GDM1 (cell line): ENCODE results near the gene ACADVL.

Experiments
- DNase-seq: peaks from one replicate; lab custom pipeline; 2025; lab: John Stamatoyannopoulos, UW

The ACADVL gene

DNA sequence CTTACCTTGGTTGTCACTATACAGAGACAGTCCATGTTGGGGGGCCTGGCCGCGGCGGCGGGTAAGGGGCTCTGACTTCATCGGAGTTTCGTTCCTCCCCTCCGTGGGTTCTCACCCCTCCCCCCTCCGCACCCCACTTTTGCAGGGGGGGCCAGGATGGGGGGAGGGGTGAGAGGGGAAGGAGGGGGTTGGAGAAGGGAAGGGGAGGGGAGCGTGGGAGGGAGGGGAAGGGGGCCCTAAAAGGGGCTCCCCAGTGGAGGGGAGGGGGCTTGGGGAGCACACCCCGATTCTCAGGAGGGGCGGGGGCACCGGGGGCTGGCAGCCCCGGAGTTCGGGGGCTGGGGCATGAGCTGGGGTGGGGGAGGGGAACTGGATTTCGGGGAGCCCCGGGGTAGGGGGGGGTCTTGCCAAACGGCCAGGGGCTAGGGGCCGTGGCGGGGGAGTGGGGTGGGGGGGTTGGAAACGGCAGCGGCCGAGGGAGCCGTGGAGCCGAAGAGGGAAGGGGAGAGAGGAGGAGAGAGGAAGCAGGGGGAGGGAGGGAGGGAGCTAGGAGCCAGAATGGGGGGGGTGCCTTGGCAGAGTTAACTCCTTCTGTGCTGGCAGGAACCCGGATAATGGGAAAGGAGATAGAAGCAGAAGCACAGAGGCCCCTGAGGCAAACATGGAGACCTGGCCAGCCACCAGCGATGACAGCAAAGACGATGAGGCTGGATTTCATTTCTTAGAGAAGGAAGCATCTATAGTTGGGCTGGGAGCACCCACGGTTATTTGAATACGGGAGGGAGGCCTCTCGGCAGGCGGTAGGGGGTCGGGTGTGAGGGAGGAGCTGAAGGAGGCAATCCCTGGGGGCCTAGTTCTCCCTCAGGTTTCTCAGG lies 2.4 kb upstream of the ACADVL start:
- peak; percentile 69 for DNase-seq

DNA sequence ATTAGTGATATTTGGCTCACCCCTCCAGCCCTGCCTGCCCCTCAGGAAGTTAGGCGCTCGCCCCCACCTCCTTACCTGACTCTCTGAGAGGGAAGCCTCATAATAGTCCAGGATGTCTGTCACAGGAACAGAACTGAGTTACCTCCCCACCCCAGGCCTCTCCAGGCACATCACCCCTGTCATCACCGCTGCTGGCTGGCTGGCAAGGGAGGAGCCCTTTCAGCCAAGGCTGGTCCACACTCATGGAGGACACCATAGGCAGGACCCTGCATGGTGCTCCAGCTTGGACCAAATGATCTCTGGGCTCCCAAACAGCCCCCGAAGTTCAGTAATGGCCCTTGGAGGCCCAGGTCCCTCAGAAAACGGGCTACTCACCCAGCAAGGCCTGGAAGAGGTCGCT lies 1.6 kb upstream of the ACADVL start:
- DNase-seq: no peak

DNA sequence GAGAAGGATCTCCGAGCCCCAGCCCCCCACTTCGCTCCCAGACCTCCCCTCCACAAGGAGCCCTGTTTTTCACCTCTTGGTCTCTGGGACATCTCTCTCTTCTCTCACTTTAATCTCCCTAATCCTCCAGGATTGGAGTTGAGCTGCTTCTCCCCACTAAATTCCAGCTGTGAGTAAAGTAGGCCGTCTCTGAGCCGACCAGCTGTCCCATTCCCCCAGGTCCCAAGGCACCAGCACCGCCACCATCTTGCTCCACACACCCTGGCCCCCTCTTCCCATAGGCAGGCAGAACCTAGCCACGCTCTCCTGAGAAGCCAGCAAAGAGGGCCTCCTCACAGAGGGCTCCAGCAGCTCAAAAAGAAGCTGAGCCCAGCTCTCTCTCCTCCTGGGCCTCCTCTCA lies 980 bp upstream of the ACADVL start:
- DNase-seq: no peak

DNA sequence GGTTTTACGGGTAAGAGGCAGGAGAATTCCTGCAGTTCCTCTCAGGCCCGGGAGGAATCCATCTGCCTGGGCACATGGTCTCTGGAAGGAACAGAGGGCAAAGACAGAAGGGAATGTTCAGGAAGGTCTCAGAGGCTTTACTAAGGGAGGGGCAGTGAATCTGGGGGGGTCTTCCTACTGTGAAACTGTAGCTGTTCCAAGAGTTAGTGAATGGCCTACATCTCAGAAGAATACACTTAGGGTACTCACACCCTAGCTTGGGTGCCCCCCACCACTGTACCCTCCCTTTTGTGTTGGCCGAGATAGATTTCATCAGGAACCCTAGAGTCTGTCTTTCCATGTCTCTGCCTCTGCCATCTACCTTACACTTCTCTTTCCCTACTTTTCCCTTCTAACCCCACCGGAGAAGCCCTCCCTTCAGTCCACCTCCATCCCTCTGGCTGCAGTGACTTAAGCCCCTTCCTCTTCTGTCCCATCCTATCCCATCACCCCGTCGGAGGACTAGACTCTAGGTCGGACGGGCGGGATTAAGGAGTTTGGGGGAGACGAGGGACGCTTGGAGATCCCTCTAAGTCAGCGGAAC lies 418 bp upstream of the ACADVL start:
- DNase-seq: no peak

DNA sequence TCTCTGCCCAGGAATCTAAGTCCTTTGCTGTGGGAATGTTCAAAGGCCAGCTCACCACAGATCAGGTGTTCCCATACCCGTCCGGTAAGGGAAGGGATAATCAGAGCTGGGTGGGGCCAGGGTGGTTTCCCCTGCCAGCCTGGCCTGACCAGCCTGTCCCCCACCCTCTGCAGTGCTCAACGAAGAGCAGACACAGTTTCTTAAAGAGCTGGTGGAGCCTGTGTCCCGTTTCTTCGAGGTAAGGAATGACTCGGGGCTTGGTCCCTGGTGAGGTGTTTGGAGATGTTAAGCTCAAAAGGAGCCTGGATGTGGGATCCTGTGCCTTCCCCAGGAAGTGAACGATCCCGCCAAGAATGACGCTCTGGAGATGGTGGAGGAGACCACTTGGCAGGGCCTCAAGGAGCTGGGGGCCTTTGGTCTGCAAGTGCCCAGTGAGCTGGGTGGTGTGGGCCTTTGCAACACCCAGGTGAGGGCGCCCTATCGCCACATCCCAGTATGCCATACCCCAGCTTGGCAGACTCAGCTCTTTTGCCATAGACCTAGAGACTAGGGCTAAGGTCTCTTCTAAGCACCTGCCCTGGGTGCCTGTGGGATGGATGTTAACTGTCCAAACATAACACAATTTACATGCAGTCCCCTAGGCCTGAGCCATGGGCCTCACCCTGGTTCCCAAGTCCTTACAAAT lies 997 bp downstream of the ACADVL start:
- DNase-seq: peak; percentile 39

DNA sequence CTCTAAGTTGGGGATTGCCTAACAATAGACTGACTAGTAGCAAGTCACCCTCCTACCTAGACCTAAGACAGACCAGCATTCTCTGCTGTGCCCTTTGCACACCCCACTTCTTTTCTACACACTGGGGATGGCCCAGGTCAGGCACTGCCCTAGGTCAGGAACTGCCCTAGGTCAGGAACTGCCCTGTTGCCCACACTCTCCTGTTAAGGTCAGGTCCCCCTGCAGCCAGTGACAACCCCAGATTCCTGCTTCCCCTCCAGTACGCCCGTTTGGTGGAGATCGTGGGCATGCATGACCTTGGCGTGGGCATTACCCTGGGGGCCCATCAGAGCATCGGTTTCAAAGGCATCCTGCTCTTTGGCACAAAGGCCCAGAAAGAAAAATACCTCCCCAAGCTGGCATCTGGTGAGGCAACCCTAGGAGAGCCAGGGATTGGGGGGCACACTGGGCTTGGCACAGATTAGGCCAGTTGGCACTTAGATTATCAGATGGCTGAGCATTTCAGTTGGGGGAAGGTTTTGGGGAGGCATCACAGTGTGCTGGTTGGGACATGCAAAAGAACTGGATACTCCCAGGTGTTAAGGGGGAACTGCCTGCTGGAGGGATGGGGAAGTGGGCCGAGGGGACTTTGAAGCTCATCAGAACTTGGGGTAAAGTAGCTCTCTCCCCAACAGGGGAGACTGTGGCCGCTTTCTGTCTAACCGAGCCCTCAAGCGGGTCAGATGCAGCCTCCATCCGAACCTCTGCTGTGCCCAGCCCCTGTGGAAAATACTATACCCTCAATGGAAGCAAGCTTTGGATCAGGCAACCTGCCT lies 1.7 kb downstream of the ACADVL start:
- DNase-seq: no peak

DNA sequence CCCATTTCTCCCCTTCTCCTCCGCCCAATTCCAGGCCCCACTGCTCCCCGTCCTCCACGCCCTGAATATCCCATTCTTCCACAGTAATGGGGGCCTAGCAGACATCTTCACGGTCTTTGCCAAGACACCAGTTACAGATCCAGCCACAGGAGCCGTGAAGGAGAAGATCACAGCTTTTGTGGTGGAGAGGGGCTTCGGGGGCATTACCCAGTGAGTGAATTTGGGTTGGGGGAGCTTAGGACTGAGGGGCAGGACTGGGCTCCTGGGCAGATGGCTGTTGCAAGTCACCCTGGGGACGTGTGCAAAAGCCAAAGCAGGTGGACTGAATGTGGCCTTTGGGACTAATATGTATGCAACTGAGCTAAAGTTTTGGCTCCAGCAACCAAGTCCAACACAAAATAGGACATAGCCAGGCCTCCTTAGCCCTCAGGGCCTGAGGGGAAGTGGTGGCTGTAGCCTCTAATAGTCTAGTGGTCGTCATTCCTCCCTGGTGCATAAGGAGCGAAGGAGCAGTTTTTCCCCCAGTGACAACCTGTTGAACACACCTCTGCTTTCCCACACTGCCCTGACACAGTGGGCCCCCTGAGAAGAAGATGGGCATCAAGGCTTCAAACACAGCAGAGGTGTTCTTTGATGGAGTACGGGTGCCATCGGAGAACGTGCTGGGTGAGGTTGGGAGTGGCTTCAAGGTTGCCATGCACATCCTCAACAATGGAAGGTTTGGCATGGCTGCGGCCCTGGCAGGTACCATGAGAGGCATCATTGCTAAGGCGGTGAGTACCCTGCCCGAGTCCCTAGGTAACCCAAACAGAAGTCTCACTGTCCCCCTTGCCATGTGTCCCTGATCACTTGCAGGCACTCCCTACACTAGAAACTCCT lies 2.6 kb downstream of the ACADVL start:
- DNase-seq: no peak

DNA sequence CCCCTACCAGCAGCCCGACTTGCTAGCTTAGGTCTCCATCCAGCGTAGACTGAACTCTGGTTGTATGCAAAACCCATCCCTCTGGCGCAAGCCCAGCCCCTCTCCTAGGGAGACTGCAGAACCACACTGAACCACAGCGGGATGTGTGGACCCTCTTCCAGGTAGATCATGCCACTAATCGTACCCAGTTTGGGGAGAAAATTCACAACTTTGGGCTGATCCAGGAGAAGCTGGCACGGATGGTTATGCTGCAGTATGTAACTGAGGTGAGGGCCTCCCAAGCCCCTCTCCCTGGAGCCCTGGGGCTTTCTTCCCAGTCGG lies 3.2 kb downstream of the ACADVL start:
- DNase-seq: no peak

DNA sequence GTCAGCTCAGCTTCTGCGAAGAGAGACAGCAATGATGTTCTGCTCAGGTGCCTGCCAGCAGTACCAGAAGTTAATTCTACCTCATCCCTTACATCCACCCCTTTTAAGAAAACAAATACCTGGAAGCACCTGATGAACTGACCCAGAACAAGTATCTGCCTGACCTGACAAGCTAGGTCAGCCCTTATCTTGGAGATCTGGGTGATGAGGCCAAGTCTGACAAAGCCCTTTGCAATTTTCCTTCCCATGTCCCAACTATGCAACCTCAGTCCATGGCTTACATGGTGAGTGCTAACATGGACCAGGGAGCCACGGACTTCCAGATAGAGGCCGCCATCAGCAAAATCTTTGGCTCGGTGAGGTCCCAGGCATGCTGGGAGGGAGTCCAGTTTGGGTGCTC lies 3.6 kb downstream of the ACADVL start:
- DNase-seq: no peak

DNA sequence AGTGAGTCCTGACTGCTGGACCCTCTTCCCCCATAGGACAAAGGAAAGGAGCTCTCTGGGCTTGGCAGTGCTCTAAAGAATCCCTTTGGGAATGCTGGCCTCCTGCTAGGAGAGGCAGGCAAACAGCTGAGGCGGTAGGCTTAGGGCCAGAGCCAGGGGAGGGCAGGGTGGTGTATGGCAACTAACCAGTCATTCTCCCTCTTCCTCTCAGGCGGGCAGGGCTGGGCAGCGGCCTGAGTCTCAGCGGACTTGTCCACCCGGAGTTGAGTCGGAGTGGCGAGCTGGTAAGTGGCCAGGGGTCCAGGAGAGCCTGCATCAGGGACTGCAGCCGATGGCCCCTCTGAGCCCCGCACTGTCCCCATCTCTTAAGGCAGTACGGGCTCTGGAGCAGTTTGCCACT lies 4.4 kb downstream of the ACADVL start:
- no peak for DNase-seq

DNA sequence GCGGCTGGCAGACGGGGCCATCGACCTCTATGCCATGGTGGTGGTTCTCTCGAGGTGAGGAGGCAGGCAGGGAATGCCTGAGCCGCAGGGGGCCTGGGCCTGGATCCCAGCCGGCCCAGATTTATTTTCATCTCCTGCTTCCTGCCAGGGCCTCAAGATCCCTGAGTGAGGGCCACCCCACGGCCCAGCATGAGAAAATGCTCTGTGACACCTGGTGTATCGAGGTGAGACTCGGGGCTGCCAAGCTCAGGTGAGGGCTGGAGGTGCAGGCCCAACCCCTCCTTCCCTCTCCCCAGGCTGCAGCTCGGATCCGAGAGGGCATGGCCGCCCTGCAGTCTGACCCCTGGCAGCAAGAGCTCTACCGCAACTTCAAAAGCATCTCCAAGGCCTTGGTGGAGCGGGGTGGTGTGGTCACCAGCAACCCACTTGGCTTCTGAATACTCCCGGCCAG lies 4.9 kb downstream of the ACADVL start:
- DNase-seq: no peak

DNA sequence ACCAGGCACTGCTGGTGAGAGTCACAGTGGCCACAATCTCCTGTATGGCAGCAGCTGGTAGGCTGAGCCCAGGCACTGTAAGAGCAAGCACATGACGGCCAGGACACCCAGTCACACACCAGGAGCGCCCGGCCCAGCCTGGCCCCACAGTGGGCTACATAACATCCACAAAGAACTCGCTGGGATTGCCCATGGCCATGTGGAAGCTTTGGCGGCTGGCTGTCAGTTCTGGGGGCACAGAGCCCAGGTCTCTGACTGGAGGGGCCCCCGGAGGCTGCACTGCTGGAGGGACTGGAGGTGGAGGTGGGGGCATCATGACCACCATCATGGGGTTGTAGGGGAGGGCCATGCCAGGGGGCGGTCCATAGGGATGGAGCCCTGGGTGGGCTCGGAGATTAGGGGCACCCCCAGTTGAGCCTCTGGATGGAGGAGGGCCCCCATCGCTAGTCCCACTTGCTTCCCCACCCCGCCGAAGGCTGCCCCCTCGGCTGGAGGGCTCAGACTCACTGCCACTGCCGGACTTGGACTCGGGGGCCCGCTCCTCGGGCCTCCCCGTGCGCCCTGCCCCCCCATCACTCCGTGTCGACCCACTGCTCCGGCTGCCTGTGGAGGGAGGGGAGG lies 6.1 kb downstream of the ACADVL start:
- no peak for DNase-seq

DNA sequence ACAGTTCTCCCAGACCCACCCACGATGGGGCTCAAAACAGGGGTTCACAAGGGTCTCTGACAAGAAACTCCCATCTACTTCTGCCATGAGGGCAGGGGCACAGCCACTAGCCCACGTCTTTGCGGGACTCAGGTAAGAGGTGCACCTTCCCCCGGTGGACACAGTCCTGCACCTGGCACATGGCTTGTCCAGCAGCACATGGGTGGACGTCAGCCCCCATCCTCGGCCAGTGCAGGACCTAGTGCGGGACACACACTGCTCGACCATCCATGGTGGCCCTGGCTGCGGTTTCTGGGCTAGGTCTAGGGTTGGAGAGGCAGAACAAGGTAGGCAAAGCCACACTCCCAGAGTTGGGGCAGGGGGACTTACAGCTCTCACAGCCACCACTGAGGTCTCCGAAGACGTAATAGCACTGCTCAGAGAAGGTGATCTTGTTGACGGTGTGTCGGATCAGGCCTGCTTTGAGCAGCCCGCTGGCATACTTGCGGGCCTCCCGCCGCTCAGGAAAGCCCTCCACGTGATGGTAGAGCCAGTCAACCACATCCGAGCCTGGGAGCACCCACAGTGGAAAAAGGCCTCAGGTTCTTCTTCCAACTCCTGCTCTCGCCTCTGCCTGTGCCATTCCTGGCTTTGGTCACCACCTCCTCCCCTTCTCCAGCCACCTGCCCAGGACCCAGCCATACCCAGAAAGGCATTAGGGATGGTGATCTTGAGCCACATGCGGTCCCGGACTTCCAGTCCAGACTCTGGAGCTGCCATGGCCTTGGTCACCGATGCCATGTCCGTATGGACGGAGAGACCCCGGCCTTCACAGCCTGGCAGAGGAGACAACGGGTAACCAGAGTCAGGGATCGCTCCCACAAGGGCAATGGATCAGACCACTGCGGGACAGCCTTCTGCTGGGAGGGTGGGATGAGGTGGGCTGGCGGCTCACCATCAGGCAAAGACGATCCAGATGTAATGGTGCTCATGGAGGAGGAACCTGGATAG lies 7.3 kb downstream of the ACADVL start:
- no peak for DNase-seq

DNA sequence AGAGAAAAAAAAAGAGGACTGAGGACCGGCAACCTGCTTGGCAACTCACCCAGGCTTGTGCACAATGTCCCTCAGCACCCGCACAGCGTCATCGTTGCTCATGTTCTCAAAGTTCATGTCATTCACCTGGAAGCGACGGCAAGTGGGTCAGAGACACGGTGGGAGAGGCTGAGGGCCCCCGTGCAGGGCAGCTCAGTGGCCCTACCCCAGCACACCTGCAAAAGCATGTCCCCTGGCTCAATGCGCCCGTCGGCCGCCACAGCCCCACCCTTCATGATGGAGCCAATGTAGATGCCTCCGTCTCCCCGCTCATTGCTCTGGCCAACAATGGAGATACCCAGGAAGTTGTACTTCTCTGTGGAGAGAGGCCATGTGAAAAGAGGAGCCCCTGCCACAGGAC lies 9.2 kb downstream of the ACADVL start:
- DNase-seq: no peak

DNA sequence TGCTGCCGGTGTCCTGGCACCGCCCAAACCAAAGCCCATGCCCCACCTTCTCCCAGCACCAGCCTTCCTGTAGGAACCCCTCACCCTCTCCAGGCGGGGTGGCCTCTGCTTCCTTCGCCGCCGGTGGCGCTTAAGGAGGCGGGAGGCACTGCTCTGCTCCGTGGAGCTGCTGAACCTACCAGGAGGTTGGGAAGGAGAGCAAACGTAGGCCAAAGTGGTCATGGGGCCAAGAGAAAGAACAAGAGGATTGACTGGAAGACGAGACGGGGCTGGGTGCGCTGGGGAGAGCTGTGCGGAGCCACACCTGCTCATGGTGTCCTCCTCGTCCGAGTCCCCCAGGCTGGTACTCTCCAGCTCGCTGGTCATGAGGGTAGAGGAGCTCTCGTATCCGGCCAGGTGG lies 9.8 kb downstream of the ACADVL start:
- no peak for DNase-seq

DNA sequence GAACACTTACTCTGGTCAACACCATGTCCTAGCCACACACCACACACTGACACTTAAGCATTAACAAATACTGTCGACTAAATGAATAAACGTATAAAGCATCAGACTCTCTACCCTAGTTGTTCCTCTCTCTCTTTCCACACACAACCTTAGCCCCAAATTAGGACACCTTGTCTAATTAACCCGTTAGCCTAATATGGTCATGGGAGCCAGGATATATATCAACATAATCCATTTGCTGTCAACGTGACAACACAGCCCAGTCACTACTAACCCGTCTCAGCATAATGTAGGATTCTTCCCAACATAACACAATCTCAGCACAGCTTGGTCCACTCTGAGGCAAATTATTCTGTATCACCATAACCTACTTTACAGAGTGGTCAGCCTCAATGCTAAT lies 12.4 kb downstream of the ACADVL start:
- no peak for DNase-seq

DNA sequence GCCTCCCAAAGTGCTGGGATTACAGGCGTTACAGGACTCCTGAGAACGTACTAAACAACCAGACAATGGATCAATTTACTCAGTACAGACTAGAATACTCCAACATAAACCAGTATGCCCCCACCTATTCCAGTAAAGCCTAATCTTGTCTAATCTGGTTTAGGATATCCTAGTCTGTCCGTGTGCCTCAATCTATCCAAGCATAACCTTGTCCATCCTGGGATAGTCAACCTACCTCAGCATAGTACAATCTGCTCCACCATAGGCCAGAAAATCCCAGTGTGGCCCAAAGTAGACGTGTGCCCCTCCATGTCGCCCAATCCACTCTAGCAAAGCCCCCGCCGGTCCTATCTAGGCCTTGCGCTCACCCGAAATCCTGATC lies 14.0 kb downstream of the ACADVL start:
- DNase-seq: no peak

DNA sequence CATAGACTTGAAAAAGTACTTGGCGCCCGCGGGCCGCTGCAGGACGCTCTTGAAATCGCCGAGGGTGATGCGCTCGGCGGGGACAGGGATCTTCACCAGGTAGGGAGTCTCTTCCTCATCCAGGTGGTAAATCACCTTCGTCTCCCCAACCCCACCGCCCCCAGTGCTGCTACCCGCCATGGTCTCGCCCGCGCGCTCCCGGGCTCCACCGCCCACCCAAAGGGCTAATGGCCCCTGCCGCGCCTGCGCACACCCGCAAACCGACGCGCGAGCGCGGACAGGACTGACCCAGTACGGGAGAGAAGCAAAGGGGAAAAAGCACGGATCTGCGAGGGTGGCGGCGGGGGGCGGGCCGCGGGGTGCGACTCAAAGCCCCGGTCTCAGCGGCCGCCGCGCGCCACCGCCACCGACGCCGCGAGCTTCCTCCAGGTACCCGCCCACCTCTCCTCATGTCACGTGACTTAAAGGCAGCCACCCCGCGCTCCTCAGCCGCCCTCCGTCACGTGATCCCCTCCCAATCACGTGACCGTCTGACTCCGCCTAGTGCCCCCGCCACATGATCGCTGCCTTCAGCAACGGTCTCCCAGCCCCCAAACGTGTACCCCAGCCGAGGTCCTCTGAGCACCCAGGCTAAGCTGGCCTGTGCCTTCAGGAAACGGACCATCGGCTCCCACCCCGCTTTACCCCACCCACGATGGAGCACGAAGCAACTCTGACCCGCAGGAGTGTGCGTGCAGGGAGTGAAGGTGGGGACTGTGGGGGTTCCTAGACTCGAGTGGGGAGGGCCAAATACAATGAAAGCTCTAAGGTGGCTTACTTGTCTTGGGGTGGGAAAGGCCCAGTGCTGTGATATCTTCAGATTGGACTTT lies 14.6 kb downstream of the ACADVL start, which contains the start of gene DVL2:
Gene DVL2 (minus strand): TSS at position 435 of the 869 bp plus-strand sequence. CDS start 255 bp downstream, at position 180.
- peak; percentile 90 for DNase-seq
